ENCODE data around the gene CIAPIN1. TPM values are rescaled to one million over a fixed set of nuclear protein-coding genes. Genes with fewer than 3 reads are reported as not detected.

Gene CIAPIN1
- total and polyA plus RNA-seq, 4 donors: 62.9 to 102 (median 83.4) TPM

DNA sequence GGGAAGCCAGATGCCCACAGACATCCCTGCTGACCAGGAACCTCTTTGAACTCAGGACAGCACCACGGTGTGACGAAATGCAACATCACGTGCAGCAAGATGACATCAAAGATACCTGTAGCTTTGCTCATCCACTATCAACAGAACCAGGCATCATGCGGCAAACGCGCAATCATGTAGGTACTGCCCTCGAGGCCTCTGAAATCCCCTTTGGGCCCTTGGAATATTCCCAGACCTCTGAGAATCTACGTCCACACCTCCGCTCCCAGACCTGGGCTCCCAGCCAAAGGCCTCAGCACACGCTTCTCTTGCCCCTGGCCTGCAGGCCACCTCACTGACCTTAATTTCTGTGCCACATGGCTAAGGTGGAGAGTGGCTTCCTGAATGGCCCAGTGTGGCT lies 67.6 kb downstream of the CIAPIN1 start:
- H3K36me3 ChIP-seq (ENCODE audit: control insufficient read depth, insufficient read depth, low read length): peaks cover 40% of the 10 kb centered on the region
- 93% methylated on average over 7 of the region's 10 CpGs for WGBS (ENCODE audit: insufficient coverage)
- H3K9me3 ChIP-seq (ENCODE audit: control insufficient read depth, insufficient read depth, low read length): no peaks in the 10 kb centered on the region
- no peak overlapping the region for H3K4me3 ChIP-seq (ENCODE audit: low read depth, low read length)
- no peaks in the 10 kb centered on the region for H3K27me3 ChIP-seq (ENCODE audit: control insufficient read depth, insufficient read depth, low read length)
- DNase-seq (ENCODE audit: low read depth in 4 of 6, low spot score in 6 of 6): no peak
- H3K27ac ChIP-seq (ENCODE audit: low read depth, low read length): no peak overlapping the region
- H3K4me1 ChIP-seq (ENCODE audit: control insufficient read depth, insufficient read depth, low read length): peaks cover 18% of the 10 kb centered on the region

Other genes starting within 250 kb of the CIAPIN1 start
- 10 to 100 TPM; 75.1 to 77.9 TPM for gene ARL2BP, start 202.1 kb downstream of the CIAPIN1 start, total RNA-seq
- 10 to 100 TPM; 74.7 to 79.3 TPM for gene ARL2BP, start 202.1 kb downstream of the CIAPIN1 start, polyA plus RNA-seq (ENCODE audit: insufficient read length in 2 of 2)
- gene PLLP, start 162.7 kb downstream of the CIAPIN1 start, total RNA-seq: 10 to 100 TPM; 19.1 to 20.9 TPM
- 10 to 100 TPM; 37.6 to 38.1 TPM for gene PLLP, start 162.7 kb downstream of the CIAPIN1 start, polyA plus RNA-seq (ENCODE audit: insufficient read length in 2 of 2)
- under 1 TPM in 1 of 2 donors, not detected in 1; 0.10 TPM for gene CCL22, start 88.6 kb downstream of the CIAPIN1 start, total RNA-seq
- gene CCL22, start 88.6 kb downstream of the CIAPIN1 start, polyA plus RNA-seq (ENCODE audit: insufficient read length in 2 of 2): under 1 TPM in 1 of 2 donors, not detected in 1; 0.14 TPM
- gene CX3CL1, start 74.9 kb downstream of the CIAPIN1 start, total RNA-seq: 10 to 100 TPM; 15.5 to 20.1 TPM
- 10 to 100 TPM; 47.4 to 49.5 TPM for gene CX3CL1, start 74.9 kb downstream of the CIAPIN1 start, polyA plus RNA-seq (ENCODE audit: insufficient read length in 2 of 2)
- not detected for gene CCL17, start 42.6 kb downstream of the CIAPIN1 start, total RNA-seq
- not detected for gene CCL17, start 42.6 kb downstream of the CIAPIN1 start, polyA plus RNA-seq (ENCODE audit: insufficient read length in 2 of 2)
- 10 to 100 TPM; 35.2 to 79.2 TPM for gene COQ9, start 94 bp upstream of the CIAPIN1 start, total RNA-seq
- gene COQ9, start 94 bp upstream of the CIAPIN1 start, polyA plus RNA-seq (ENCODE audit: insufficient read length in 2 of 2): 10 to 100 TPM; 69.2 to 75.6 TPM
- gene POLR2C, start 15.3 kb upstream of the CIAPIN1 start, total RNA-seq: 10 to 100 TPM; 77.6 to 81.8 TPM
- 10 to 100 TPM; 60.6 to 70.5 TPM for gene POLR2C, start 15.3 kb upstream of the CIAPIN1 start, polyA plus RNA-seq (ENCODE audit: insufficient read length in 2 of 2)
- gene DOK4, start 39.1 kb upstream of the CIAPIN1 start, total RNA-seq: 10 to 100 TPM; 23.0 to 25.3 TPM
- gene DOK4, start 39.1 kb upstream of the CIAPIN1 start, polyA plus RNA-seq (ENCODE audit: insufficient read length in 2 of 2): 10 to 100 TPM; 61.7 to 62.8 TPM
- gene CCDC102A, start 89.2 kb upstream of the CIAPIN1 start, total RNA-seq: 10 to 100 TPM in 1 of 2 donors, 1 to 10 TPM in 1; 4.4 to 17.7 TPM
- gene CCDC102A, start 89.2 kb upstream of the CIAPIN1 start, polyA plus RNA-seq (ENCODE audit: insufficient read length in 2 of 2): 1 to 10 TPM; 6.7 to 7.2 TPM
- gene ADGRG5, start 95.3 kb upstream of the CIAPIN1 start, total RNA-seq: 1 to 10 TPM in 1 of 2 donors, under 1 TPM in 1; 0.44 to 1.2 TPM
- gene ADGRG5, start 95.3 kb upstream of the CIAPIN1 start, polyA plus RNA-seq (ENCODE audit: insufficient read length in 2 of 2): 1 to 10 TPM; 1.1 to 1.7 TPM
- gene ADGRG1, start 181.2 kb upstream of the CIAPIN1 start, total RNA-seq: 10 to 100 TPM; 30.1 to 40.9 TPM
- 100 to 1,000 TPM; 338 to 367 TPM for gene ADGRG1, start 181.2 kb upstream of the CIAPIN1 start, polyA plus RNA-seq (ENCODE audit: insufficient read length in 2 of 2)
- 1 to 10 TPM in 1 of 2 donors, under 1 TPM in 1; 0.06 to 3.6 TPM for gene ADGRG3, start 220.9 kb upstream of the CIAPIN1 start, total RNA-seq
- gene ADGRG3, start 220.9 kb upstream of the CIAPIN1 start, polyA plus RNA-seq (ENCODE audit: insufficient read length in 2 of 2): under 1 TPM; 0.22 to 0.30 TPM
- gene DRC7, start 247.4 kb upstream of the CIAPIN1 start, total RNA-seq: 1 to 10 TPM in 1 of 2 donors, under 1 TPM in 1; 0.69 to 6.0 TPM
- gene DRC7, start 247.4 kb upstream of the CIAPIN1 start, polyA plus RNA-seq (ENCODE audit: insufficient read length in 2 of 2): 1 to 10 TPM; 3.5 to 4.6 TPM